Measurements from ENCODE around the gene SAV1.

The SAV1 gene

GRCh38 chr14:50607181-50607580 is 60.9 kb downstream of the SAV1 start:
- no peak for TF ChIP-seq YY1 (IDR thresholded peaks at IDR 0.05; ENCODE audit: insufficient read depth, insufficient read length)
- TF ChIP-seq ZNF274 (IDR thresholded peaks at IDR 0.05; ENCODE audit: low read depth, low read length), result no peak
- no peak for TF ChIP-seq SUZ12 (IDR thresholded peaks at IDR 0.05; ENCODE audit: extremely low read depth, insufficient read depth, insufficient read length)
- Histone ChIP-seq H3K9me3 (ENCODE audit: insufficient read depth, low read length) (no peaks in the 10 kb centered on the region), H3K27me3 (ENCODE audit: insufficient read depth, insufficient read length) (no peaks in the 10 kb centered on the region), H3K4me1 (ENCODE audit: insufficient read depth, insufficient read length) (no peaks in the 10 kb centered on the region), H3K9ac (ENCODE audit: insufficient read length, low read depth) (no peak overlapping the region), H3K36me3 (ENCODE audit: insufficient read depth, insufficient read length, low read length) (no peaks in the 10 kb centered on the region), H3K4me3 (ENCODE audit: insufficient read length, low read depth) (no peak overlapping the region)
- DNase-seq (ENCODE audit: low read depth, low spot score), result no peak

GRCh38 chr14:50606468-50606867 is 61.6 kb downstream of the SAV1 start:
- Histone ChIP-seq H3K36me3 (ENCODE audit: insufficient read depth, insufficient read length, low read length) (no peaks in the 10 kb centered on the region), H3K27me3 (ENCODE audit: insufficient read depth, insufficient read length) (no peaks in the 10 kb centered on the region), H3K4me1 (ENCODE audit: insufficient read depth, insufficient read length) (no peaks in the 10 kb centered on the region), H3K4me3 (ENCODE audit: insufficient read length, low read depth) (no peak overlapping the region), H3K9ac (ENCODE audit: insufficient read length, low read depth) (no peak overlapping the region), H3K9me3 (ENCODE audit: insufficient read depth, low read length) (no peaks in the 10 kb centered on the region)
- DNase-seq (ENCODE audit: low read depth, low spot score), result no peak
- TF ChIP-seq SUZ12 (IDR thresholded peaks at IDR 0.05; ENCODE audit: extremely low read depth, insufficient read depth, insufficient read length) (no peak), YY1 (IDR thresholded peaks at IDR 0.05; ENCODE audit: insufficient read depth, insufficient read length) (no peak), ZNF274 (IDR thresholded peaks at IDR 0.05; ENCODE audit: low read depth, low read length) (no peak)

- Histone ChIP-seq H3K9ac (ENCODE audit: insufficient read length, low read depth) (no peak overlapping the region), H3K4me1 (ENCODE audit: insufficient read depth, insufficient read length) (no peaks in the 10 kb centered on the region), H3K9me3 (ENCODE audit: insufficient read depth, low read length) (no peaks in the 10 kb centered on the region), H3K36me3 (ENCODE audit: insufficient read depth, insufficient read length, low read length) (no peaks in the 10 kb centered on the region), H3K4me3 (ENCODE audit: insufficient read length, low read depth) (no peak overlapping the region), H3K27me3 (ENCODE audit: insufficient read depth, insufficient read length) (no peaks in the 10 kb centered on the region)
- DNase-seq (ENCODE audit: low read depth, low spot score), result no peak
- TF ChIP-seq YY1 (IDR thresholded peaks at IDR 0.05; ENCODE audit: insufficient read depth, insufficient read length) (no peak), ZNF274 (IDR thresholded peaks at IDR 0.05; ENCODE audit: low read depth, low read length) (no peak), SUZ12 (IDR thresholded peaks at IDR 0.05; ENCODE audit: extremely low read depth, insufficient read depth, insufficient read length) (no peak)
Observed at GRCh38 chr14:50605766-50606165, 62.3 kb downstream of the SAV1 start.

- Histone ChIP-seq H3K4me1 (ENCODE audit: insufficient read depth, insufficient read length) (no peaks in the 10 kb centered on the region), H3K9me3 (ENCODE audit: insufficient read depth, low read length) (no peaks in the 10 kb centered on the region), H3K4me3 (ENCODE audit: insufficient read length, low read depth) (no peak overlapping the region), H3K27me3 (ENCODE audit: insufficient read depth, insufficient read length) (no peaks in the 10 kb centered on the region), H3K9ac (ENCODE audit: insufficient read length, low read depth) (no peak overlapping the region), H3K36me3 (ENCODE audit: insufficient read depth, insufficient read length, low read length) (no peaks in the 10 kb centered on the region)
- no peak for TF ChIP-seq SUZ12 (IDR thresholded peaks at IDR 0.05; ENCODE audit: extremely low read depth, insufficient read depth, insufficient read length)
- no peak for TF ChIP-seq ZNF274 (IDR thresholded peaks at IDR 0.05; ENCODE audit: low read depth, low read length)
- no peak for TF ChIP-seq YY1 (IDR thresholded peaks at IDR 0.05; ENCODE audit: insufficient read depth, insufficient read length)
- DNase-seq (ENCODE audit: low read depth, low spot score), result no peak
Observed at GRCh38 chr14:50603565-50603964, 64.5 kb downstream of the SAV1 start.

- TF ChIP-seq YY1 (IDR thresholded peaks at IDR 0.05; ENCODE audit: insufficient read depth, insufficient read length) (no peak), SUZ12 (IDR thresholded peaks at IDR 0.05; ENCODE audit: extremely low read depth, insufficient read depth, insufficient read length) (no peak), ZNF274 (IDR thresholded peaks at IDR 0.05; ENCODE audit: low read depth, low read length) (no peak)
- no peak for DNase-seq (ENCODE audit: low read depth, low spot score)
- H3K4me1 ChIP-seq (ENCODE audit: insufficient read depth, insufficient read length), result no peaks in the 10 kb centered on the region
- H3K9me3 ChIP-seq (ENCODE audit: insufficient read depth, low read length), result no peaks in the 10 kb centered on the region
- H3K27me3 ChIP-seq (ENCODE audit: insufficient read depth, insufficient read length), result no peaks in the 10 kb centered on the region
- no peaks in the 10 kb centered on the region for H3K36me3 ChIP-seq (ENCODE audit: insufficient read depth, insufficient read length, low read length)
- no peak overlapping the region for H3K9ac ChIP-seq (ENCODE audit: insufficient read length, low read depth)
- no peak overlapping the region for H3K4me3 ChIP-seq (ENCODE audit: insufficient read length, low read depth)
Observed at GRCh38 chr14:50602035-50602434, 66.1 kb downstream of the SAV1 start.

- no peak overlapping the region for H3K9ac ChIP-seq (ENCODE audit: insufficient read length, low read depth)
- no peak for DNase-seq (ENCODE audit: low read depth, low spot score)
- H3K27me3 ChIP-seq (ENCODE audit: insufficient read depth, insufficient read length), result no peaks in the 10 kb centered on the region
- no peaks in the 10 kb centered on the region for H3K36me3 ChIP-seq (ENCODE audit: insufficient read depth, insufficient read length, low read length)
- no peak overlapping the region for H3K4me3 ChIP-seq (ENCODE audit: insufficient read length, low read depth)
- H3K9me3 ChIP-seq (ENCODE audit: insufficient read depth, low read length), result no peaks in the 10 kb centered on the region
- no peak for TF ChIP-seq YY1 (IDR thresholded peaks at IDR 0.05; ENCODE audit: insufficient read depth, insufficient read length)
- no peak for TF ChIP-seq ZNF274 (IDR thresholded peaks at IDR 0.05; ENCODE audit: low read depth, low read length)
- TF ChIP-seq SUZ12 (IDR thresholded peaks at IDR 0.05; ENCODE audit: extremely low read depth, insufficient read depth, insufficient read length), result no peak
- no peaks in the 10 kb centered on the region for H3K4me1 ChIP-seq (ENCODE audit: insufficient read depth, insufficient read length)
Observed at GRCh38 chr14:50601394-50601793, 66.7 kb downstream of the SAV1 start.

- H3K27me3 ChIP-seq (ENCODE audit: insufficient read depth, insufficient read length), result no peaks in the 10 kb centered on the region
- H3K9me3 ChIP-seq (ENCODE audit: insufficient read depth, low read length), result no peaks in the 10 kb centered on the region
- no peaks in the 10 kb centered on the region for H3K36me3 ChIP-seq (ENCODE audit: insufficient read depth, insufficient read length, low read length)
- H3K4me1 ChIP-seq (ENCODE audit: insufficient read depth, insufficient read length), result no peaks in the 10 kb centered on the region
- no peak for DNase-seq (ENCODE audit: low read depth, low spot score)
- no peak overlapping the region for H3K4me3 ChIP-seq (ENCODE audit: insufficient read length, low read depth)
- TF ChIP-seq SUZ12 (IDR thresholded peaks at IDR 0.05; ENCODE audit: extremely low read depth, insufficient read depth, insufficient read length), result no peak
- TF ChIP-seq YY1 (IDR thresholded peaks at IDR 0.05; ENCODE audit: insufficient read depth, insufficient read length), result no peak
- no peak for TF ChIP-seq ZNF274 (IDR thresholded peaks at IDR 0.05; ENCODE audit: low read depth, low read length)
- no peak overlapping the region for H3K9ac ChIP-seq (ENCODE audit: insufficient read length, low read depth)
Observed at GRCh38 chr14:50600849-50601248, 67.3 kb downstream of the SAV1 start.
